ENCODE data around the gene FEN1.

The FEN1 gene

GRCh38 chr11:61775606-61776554, 16.8 kb upstream of the FEN1 start:
- DNase-seq, result no peak

GRCh38 chr11:61776561-61777075, 16.1 kb upstream of the FEN1 start:
- DNase-seq, result peak; percentile 29

- DNase-seq, result no peak
These were observed 15.2 kb upstream of the FEN1 start for GRCh38 chr11:61777234-61778090.

GRCh38 chr11:61778357-61778886, 14.3 kb upstream of the FEN1 start:
- no peak for DNase-seq

GRCh38 chr11:61778920-61779650, 13.6 kb upstream of the FEN1 start:
- no peak for DNase-seq

- DNase-seq, result no peak
These were observed 12.8 kb upstream of the FEN1 start for GRCh38 chr11:61779666-61780525.

GRCh38 chr11:61780581-61781162, 12.0 kb upstream of the FEN1 start:
- no peak for DNase-seq

GRCh38 chr11:61781585-61781984, 11.1 kb upstream of the FEN1 start:
- DNase-seq, result no peak

GRCh38 chr11:61782299-61782698, 10.4 kb upstream of the FEN1 start:
- DNase-seq, result no peak

- DNase-seq, result no peak
These were observed 9.9 kb upstream of the FEN1 start for GRCh38 chr11:61782841-61783240.

- no peak for DNase-seq
These were observed 8.8 kb upstream of the FEN1 start for GRCh38 chr11:61783717-61784505.

- DNase-seq, result no peak
These were observed 8.3 kb upstream of the FEN1 start for GRCh38 chr11:61784506-61784805.

GRCh38 chr11:61785837-61786402, 6.8 kb upstream of the FEN1 start:
- no peak for DNase-seq

- no peak for DNase-seq
These were observed 4.7 kb upstream of the FEN1 start for GRCh38 chr11:61787928-61788491.

- peak; percentile 51 for DNase-seq
These were observed 888 bp upstream of the FEN1 start for GRCh38 chr11:61791737-61792309.

GRCh38 chr11:61793083-61793828, 545 bp downstream of the FEN1 start:
- DNase-seq, result peak; percentile 66

GRCh38 chr11:61793829-61794204, 1.1 kb downstream of the FEN1 start:
- no peak for DNase-seq

- DNase-seq, result no peak
These were observed 1.9 kb downstream of the FEN1 start for GRCh38 chr11:61794579-61794978.

GRCh38 chr11:61795459-61795858, 2.7 kb downstream of the FEN1 start:
- no peak for DNase-seq
